Measurements from ENCODE around the gene GDNF.
"Not testable (repeated sequence)": the region's sequence is repeated elsewhere in the genome, so short reads cannot be mapped to it uniquely, and the experiment has no call there.

GDNF gene

GRCh38 chr5:37816883-37817282 is 23.0 kb downstream of the GDNF start:
- DNase-seq (ENCODE audit: low read depth, low spot score) = no peak

DNA sequence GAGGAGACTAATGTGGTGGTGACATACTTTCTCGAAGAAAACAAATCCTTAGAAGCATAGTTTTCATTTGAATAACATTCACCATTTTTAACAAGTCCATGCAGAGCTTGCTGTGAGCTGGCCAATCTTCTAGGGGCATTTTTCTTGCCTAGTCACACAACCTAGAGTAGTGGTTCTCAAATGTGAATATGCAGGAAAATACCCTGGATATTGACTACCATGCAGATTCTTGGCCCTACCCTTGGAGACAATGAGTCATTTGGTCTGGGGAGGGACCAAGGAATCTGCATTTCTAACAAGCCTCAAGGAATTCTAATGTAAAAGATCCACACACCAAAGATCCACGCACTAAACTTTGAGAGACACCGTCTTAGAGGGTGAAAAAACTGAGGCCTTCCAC is 23.5 kb downstream of the GDNF start:
- no peak for DNase-seq (ENCODE audit: low read depth, low spot score)

- DNase-seq (ENCODE audit: low read depth, low spot score) = no peak
Measured at GRCh38 chr5:37815913-37816312, 23.9 kb downstream of the GDNF start.

GRCh38 chr5:37814699-37815098 is 25.1 kb downstream of the GDNF start:
- peak; percentile 71 for DNase-seq (ENCODE audit: low read depth, low spot score)

- no peak for DNase-seq (ENCODE audit: low read depth, low spot score)
Measured at GRCh38 chr5:37812365-37812764, 27.5 kb downstream of the GDNF start.

GRCh38 chr5:37811866-37812265 is 28.0 kb downstream of the GDNF start:
- no peak for DNase-seq (ENCODE audit: low read depth, low spot score)

DNA sequence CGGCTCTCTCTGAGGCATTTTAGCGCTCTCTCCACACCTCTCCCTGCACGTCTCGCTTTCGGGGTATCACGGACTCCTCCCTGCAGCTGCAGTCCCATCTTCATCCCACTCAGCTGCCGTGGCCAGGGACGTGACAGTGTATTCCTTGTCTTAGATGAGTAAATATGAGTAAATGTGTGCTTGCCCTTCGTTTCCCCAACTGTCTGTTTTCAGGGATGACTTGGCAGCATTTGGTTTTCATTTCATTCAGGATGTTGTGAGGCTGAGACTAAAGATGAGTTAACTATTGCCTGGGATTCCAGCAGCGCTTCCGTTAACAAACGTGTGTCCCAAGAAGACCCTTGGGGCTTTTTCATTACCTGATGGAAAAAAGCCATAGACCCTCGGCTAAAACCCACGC is 29.5 kb downstream of the GDNF start:
- DNase-seq (ENCODE audit: low read depth, low spot score) = no peak

DNA sequence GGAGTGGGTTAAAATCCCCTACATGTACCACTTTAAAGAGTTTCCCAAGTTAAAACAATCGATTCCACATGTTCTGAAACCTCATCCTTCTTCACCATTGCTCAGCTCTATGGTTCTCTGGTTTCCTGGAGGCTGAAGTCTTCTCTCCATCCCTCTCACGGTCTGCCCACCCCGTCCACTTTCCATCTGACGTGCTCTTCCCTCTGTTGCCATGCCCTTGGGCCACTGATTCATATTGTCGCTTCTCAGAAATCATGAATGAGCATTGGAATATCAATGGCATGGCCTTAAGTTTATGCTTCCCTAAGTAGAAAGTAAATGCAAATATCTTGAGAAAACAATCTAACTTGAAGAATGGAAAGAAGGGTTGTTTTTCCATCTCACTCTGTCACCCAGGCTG is 30.9 kb downstream of the GDNF start:
- no peak for DNase-seq (ENCODE audit: low read depth, low spot score)

DNA sequence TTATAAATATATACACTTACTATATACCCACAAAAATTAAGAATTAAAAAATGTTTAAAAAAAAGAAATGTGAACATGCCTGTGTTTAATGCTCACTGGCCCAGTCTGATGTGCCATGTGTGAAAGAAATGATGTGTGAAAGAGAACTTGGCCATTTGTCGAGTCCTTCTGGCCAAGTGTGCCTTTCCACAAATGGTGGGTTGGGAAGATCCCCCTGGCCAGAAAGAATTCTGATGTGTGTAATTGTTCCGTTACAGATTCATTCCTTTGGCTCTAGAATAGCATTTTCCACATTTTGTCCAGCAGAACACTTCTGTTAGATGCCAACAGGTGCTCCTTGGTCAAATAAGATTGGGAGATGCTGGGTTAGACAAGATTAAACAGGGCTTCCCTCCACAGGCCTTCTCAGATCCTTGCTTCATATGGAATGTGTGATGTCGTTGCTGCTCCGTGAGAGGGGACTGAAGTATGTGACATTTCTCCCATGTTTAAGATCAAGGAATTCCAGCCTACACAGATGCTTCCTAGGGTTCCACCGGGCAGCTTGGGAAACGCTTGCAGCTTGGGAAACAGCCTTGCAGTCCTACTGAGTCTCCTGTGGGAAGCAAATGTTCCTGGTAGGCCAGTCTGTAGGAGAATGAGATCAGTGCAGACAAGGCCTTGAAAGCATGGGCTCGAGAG is 32.1 kb downstream of the GDNF start:
- DNase-seq (ENCODE audit: low read depth, low spot score) = no peak

- DNase-seq (ENCODE audit: low read depth, low spot score) = no peak
Measured at GRCh38 chr5:37807015-37807414, 32.8 kb downstream of the GDNF start.

DNA sequence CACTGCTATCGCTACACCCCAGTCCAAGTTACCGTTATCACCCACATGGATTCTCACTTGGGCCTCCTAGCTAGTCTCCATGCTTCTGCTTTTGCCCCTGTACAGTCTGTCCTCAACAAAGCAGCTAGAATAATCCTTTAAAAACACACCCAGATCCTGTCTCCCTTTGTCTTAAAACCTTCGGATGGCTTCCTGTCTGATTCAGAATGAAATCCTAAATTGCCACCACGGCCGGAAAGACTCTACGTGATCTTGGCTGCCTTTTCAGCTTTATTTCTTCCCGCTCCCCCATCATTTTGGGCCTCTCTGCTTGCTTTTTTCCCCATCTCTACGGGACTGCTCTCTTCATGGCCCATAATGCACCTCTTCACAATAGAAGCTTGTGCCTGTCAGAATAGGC is 33.4 kb downstream of the GDNF start:
- no peak for DNase-seq (ENCODE audit: low read depth, low spot score)

GRCh38 chr5:37806016-37806415 is 33.8 kb downstream of the GDNF start:
- DNase-seq (ENCODE audit: low read depth, low spot score) = no peak

DNA sequence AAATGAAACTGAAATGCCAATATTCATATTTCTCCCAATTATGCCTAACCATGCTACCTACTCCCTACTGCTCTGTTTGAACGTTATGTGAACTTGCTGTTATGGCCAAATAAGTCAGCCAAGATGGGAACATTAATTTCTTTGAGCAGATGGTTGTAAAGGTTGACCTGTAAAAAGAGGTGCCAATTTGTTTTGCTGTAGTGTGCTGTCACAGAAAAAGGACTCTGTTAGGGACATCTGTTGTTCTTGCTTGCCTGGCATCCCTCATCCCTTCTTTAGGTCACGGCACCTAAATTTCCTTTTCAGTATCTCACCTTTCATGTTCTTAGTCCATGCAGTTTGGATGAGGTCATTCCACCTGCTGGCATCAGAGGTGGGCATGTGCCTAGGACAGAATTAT is 35.4 kb downstream of the GDNF start:
- no peak for DNase-seq (ENCODE audit: low read depth, low spot score)

GRCh38 chr5:37803487-37803886 is 36.4 kb downstream of the GDNF start:
- DNase-seq (ENCODE audit: low read depth, low spot score) = no peak

DNA sequence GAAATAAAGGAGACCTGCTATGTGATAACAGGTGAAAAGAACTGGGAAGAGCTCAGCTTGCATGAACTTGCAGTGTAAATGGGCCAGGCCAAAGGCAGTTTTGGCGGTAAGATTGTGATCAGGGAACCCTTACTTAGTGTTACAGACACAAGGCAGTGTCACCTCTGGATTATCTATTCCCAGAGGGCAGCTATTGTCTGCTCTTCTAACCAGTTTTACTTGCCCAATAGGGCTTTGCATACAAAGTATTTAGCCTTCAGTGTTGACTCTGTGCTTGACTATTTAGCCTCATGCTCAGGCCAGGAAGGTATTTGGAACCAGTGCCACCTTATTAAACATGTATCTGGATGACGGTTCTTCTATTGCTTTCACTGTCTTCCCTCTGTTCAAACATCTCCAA is 38.3 kb downstream of the GDNF start:
- no peak for DNase-seq (ENCODE audit: low read depth, low spot score)

DNA sequence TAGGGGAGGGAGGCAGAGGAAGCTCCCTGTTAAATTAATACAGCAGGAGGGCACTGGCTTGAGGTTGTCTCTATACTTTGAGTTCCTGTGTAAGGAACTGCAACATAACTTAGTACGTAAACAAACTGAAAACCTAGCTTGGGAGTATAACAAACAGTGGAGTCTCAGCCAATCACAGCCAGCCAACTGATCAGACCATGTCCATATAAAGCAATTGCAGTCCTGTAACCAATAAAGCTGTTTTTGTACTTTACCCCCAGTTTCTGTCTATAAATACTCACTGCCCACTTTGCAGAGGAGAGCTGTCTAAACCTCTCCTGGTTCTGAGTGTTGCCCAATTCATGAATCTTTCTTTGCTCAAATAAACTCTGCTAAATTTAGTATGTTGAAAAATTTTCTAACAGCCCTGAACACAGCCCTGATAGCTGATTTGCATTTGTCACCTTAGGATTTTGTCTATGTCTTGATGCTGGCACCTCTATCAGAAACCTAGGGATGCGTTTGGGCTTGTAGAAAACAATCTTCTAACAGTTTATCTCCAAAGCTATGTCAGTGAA is 39.9 kb downstream of the GDNF start:
- DNase-seq (ENCODE audit: low read depth, low spot score) = no peak

DNA sequence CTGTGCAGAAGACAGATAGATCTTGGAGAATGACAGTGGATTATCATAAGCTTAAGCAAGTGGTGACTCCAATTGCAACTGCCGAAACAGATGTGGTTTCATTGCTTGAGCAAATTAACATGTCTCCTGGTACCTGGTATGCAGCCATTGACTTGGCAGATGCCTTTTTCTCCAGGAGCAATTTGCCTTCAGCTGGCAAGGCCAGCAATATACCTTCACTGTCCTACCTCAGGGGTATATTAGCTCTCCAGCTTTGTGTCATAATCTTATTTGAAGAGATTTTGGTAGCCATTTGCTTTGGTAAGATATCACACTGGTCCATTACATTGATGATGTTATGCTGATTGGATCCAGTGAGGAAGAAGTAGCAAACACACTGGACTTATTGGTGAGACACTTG is 43.4 kb downstream of the GDNF start:
- DNase-seq (ENCODE audit: low read depth, low spot score) = not testable (repeated sequence)

DNA sequence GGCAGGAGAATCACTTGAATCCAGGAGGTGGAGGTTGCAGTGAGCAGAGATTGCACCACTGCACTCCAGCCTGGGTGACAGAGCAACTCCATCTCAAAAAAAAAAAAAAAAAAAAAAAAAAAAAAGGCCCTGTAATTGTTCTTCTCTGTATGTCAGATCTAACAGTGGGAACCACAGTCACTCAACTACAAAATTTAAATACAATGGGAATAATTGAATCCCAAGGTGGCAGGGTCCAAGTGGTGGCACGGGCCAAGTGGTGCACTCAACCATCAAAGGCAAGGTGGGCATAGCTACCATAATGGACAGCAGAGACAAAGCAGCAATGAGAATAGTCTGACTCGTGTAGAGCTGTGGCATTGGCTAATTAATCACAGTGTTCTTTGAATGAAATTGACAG is 44.5 kb downstream of the GDNF start:
- DNase-seq (ENCODE audit: low read depth, low spot score) = not testable (repeated sequence)

DNA sequence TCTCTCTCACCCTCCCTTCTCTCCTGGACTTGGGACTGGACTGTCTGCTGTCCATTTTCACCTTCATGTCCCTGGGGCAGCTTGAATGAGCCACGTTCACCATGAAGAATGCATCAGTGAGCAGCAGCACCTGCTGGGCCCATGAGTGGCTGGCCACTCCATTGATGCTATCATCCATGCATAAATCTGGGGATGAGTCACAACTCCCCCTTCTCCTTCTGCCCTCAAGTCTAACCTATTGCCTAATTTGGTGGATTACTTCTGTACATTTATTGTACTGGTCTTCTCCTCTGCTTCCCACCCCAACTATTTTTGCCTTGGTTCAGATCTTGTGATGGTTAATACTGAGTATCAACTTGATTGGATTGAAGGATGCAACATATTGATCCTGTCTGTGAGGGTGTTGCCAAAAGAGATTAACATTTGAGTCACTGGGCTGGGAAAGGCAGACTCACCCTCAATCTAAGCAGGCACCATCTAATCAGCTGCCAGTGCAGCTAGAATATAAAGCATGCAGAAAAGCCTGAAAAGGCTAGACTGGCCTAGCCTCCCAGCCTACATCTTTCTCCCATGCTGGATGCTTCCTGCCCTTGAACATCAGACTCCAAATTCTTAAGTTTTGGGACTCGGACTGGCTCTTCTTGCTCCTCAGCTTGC is 46.7 kb downstream of the GDNF start:
- DNase-seq (ENCODE audit: low read depth, low spot score) = peak; percentile 28

- DNase-seq (ENCODE audit: low read depth, low spot score) = no peak
Measured at GRCh38 chr5:37791321-37791720, 48.5 kb downstream of the GDNF start.

- no peak for DNase-seq (ENCODE audit: low read depth, low spot score)
Measured at GRCh38 chr5:37789991-37790390, 49.9 kb downstream of the GDNF start.

GRCh38 chr5:37787742-37788141 is 52.1 kb downstream of the GDNF start:
- peak; percentile 66 for DNase-seq (ENCODE audit: low read depth, low spot score)

DNA sequence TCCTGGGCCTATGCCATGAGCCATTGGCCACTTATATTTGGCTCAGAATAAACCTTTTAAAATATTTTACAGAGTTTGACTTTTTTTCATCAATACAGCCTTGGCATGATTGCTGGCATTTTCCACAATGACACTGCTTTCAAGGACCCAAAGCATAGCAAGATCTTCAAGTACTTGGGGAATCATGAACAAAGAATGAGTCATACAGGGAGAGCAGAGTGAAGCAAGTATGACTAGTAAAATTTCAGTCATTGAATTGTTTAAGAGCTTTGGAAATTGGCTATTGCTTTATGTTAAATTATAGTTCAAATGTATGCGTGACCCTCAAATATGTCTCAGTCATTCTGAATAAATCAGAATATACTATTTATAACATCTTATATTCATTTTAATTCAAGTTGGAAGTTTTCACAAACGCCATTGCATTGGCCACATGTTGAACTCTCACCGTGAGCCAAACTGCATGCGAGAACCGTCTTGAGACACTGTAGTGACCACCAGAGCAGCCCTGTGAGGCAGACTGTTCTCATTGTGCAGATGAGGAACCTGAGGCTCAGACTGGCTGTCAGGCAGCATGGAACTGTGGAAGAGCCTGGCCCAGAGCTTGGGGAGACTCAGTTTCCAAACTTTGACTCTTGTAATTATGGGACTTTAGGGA is 52.9 kb downstream of the GDNF start:
- peak; percentile 51 for DNase-seq (ENCODE audit: low read depth, low spot score)
